ENCODE data around the gene FLCN. TPM values are rescaled to one million over a fixed set of nuclear protein-coding genes. Genes with fewer than 3 reads are reported as not detected.

Gene FLCN
- total and polyA plus RNA-seq, 12 donors, result 10.2 to 101 (median 34.3) TPM

GRCh38 chr17:17213775-17214174 is 23.2 kb downstream of the FLCN start:
- WGBS, 4 donors, result 77 to 94% (median 83%) methylated on average over 9 to 10 of the region's 10 CpGs
- no peak for DNase-seq
- no peaks in the 10 kb centered on the region for H3K4me1 ChIP-seq (replicated peaks in 1 of 2)
- H3K9me3 ChIP-seq (replicated peaks in 1 of 3), result no peaks in the 10 kb centered on the region
- H3K27ac ChIP-seq, result no peak overlapping the region
- H3K36me3 ChIP-seq (replicated peaks in 1 of 2), result peaks cover 0 to 68% of the 10 kb centered on the region in 2 donors
- no peak overlapping the region for H3K4me3 ChIP-seq
- no peaks in the 10 kb centered on the region for H3K27me3 ChIP-seq
- intact Hi-C loops (cut with DNase I), result no loop called here
- TF ChIP-seq CTCF (IDR thresholded peaks at IDR 0.05) (no peak), POLR2A (IDR thresholded peaks at IDR 0.05) (no peak)

- Histone ChIP-seq H3K4me1 (replicated peaks in 1 of 2) (peaks cover 26 to 30% of the 10 kb centered on the region in 2 donors), H3K27ac (no peak overlapping the region), H3K27me3 (no peaks in the 10 kb centered on the region), H3K4me3 (no peak overlapping the region), H3K9me3 (replicated peaks in 1 of 3) (no peaks in the 10 kb centered on the region), H3K36me3 (replicated peaks in 1 of 2) (peaks cover 0 to 11% of the 10 kb centered on the region in 2 donors)
- intact Hi-C loops (cut with DNase I), result loop anchor here in 1 of 2 donors (10.0 kb wide), 1 partner anchor 63 kb away; no protein-coding TSS in a partner anchor
- no peak for DNase-seq
- 76 to 81% (median 79%) methylated on average over 8 of the region's 8 CpGs for WGBS, 4 donors
- no peak for TF ChIP-seq CTCF (IDR thresholded peaks at IDR 0.05)
- no peak for TF ChIP-seq POLR2A (IDR thresholded peaks at IDR 0.05)
These were observed 29.0 kb downstream of the FLCN start for GRCh38 chr17:17207998-17208397.

- Histone ChIP-seq H3K27ac (peak overlapping the region; percentile 48 to 90 (median 85)), H3K9me3 (replicated peaks in 1 of 3) (no peaks in the 10 kb centered on the region), H3K4me1 (replicated peaks in 1 of 2) (peaks cover 29 to 33% of the 10 kb centered on the region in 2 donors), H3K4me3 (no peak overlapping the region), H3K27me3 (no peaks in the 10 kb centered on the region), H3K36me3 (replicated peaks in 1 of 2) (peaks cover 0 to under 1% of the 10 kb centered on the region in 2 donors)
- TF ChIP-seq CTCF (IDR thresholded peaks at IDR 0.05) (no peak), POLR2A (IDR thresholded peaks at IDR 0.05) (peak in 1 of 2 donors; percentile 24)
- WGBS, 4 donors, result 35 to 45% (median 40%) methylated on average over 16 of the region's 16 CpGs
- DNase-seq, result peak in 1 of 7 donors; percentile 76
- intact Hi-C loops (cut with DNase I), result loop anchor here in 1 of 2 donors (10.0 kb wide), 1 partner anchor 62 kb away; no protein-coding TSS in a partner anchor
These were observed 30.0 kb downstream of the FLCN start for GRCh38 chr17:17206913-17207335.

GRCh38 chr17:17206124-17206912 is 30.6 kb downstream of the FLCN start, which contains the start of gene PLD6:
PLD6 (minus strand) TSS chr17:17206333; CDS start chr17:17206286, 47 bp downstream.
- DNase-seq, result peak; percentile 71 to 93 (median 89)
- 12 to 59% (median 26%) methylated on average over 11 to 78 of the region's 78 CpGs for WGBS, 4 donors
- no peaks in the 10 kb centered on the region for H3K27me3 ChIP-seq
- no peaks in the 10 kb centered on the region for H3K36me3 ChIP-seq (replicated peaks in 1 of 2)
- peaks cover 29 to 39% of the 10 kb centered on the region in 2 donors for H3K4me1 ChIP-seq (replicated peaks in 1 of 2)
- H3K9me3 ChIP-seq (replicated peaks in 1 of 3), result no peaks in the 10 kb centered on the region
- TF ChIP-seq CTCF (IDR thresholded peaks at IDR 0.05) (peak in 1 of 6 experiments; percentile 1), POLR2A (IDR thresholded peaks at IDR 0.05) (peak in 1 of 2 donors; percentile 50)
- peak within 1 kb of the TSS; percentile 48 to 90 (median 85) for H3K27ac ChIP-seq
- H3K4me3 ChIP-seq, result peak within 1 kb of the TSS in 2 of 4 donors; percentile 36 to 67
- intact Hi-C loops (cut with DNase I), result loop anchor here in 1 of 2 donors (10.0 kb wide), 1 partner anchor 62 kb away; no protein-coding TSS in a partner anchor

Measured in adrenal gland (tissue), 12 donors.